ENCODE measurements around the gene STPG4.

Gene STPG4

DNA sequence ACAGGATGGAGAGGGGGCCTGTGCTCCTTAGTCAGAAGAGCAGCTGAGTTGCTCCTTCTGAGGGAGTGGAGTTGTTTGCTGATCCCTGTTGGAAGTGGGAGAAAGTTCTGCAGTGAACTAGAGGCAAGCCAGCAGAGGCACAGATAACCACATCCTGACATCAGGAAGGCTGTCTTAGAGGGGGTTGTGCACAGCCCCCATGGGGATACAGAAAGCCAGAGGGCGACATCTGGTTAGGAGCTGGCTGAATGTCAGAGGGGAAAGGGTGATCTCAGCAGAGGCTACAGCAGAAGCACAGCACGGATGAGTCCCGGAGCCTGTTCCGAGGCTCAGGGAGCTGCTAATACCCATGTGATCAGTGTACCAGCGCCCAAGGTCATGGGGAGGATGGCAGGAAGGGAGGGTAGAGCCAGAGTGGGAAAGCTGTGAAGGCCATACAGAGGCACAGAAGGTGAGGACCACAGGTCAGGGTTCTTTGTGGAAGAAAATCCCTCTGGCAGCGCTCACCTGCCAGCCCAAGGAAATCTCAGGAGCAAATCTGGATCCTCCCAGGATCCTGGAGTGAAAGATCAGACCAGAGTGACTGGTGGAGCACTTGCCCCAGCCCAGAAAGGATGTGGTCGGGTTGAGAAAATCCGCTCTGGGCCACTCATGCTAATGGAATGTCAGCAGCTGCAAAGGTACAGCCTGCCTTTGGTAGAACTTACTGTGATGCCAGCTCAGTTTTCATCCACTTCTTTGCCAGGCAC lies 111.8 kb downstream of the STPG4 start (continued):
- peak; percentile 68; the same call in 1 of the 2 replicates for TF ChIP-seq ZNF600 (tag by site-specific recombination; IDR thresholded peaks at IDR 0.05)
- peak; percentile 72 for TF ChIP-seq ZIC2 (tag by site-specific recombination; IDR thresholded peaks at IDR 0.05)
- TF ChIP-seq ZNF266 (tag by site-specific recombination; IDR thresholded peaks at IDR 0.05; ENCODE audit: low read depth) = no peak
- no peak for TF ChIP-seq TRIM28 (IDR thresholded peaks at IDR 0.05; ENCODE audit: borderline replicate concordance, low read length)
- peak; percentile 71 for TF ChIP-seq ZBTB17 (tag by site-specific recombination; IDR thresholded peaks at IDR 0.05)
- TF ChIP-seq GLIS1 (tag by site-specific recombination; IDR thresholded peaks at IDR 0.05) = peak; percentile 33; the same call in 1 of the 2 replicates

GRCh38 chr2:47041891-47042684 lies 113.0 kb downstream of the STPG4 start:
- H3K27ac ChIP-seq (ENCODE audit: extremely low read depth, low read depth, low read length) = no peak overlapping the region
- CTCF ChIA-PET = interaction anchor here (0.7 to 1.9 kb wide), 4 partner anchors 26 to 281 kb away, joined by 3 to 6 read pairs (median 4); no protein-coding TSS in a partner anchor
- H3K9me3 ChIP-seq (ENCODE audit: control insufficient read depth, insufficient read depth, low read depth, low read length) = no peaks in the 10 kb centered on the region
- POLR2A ChIA-PET = no interaction called here
- peaks cover 3% of the 10 kb centered on the region; the same call in 1 of the 2 replicates for H3K4me1 ChIP-seq (ENCODE audit: control insufficient read depth, insufficient read depth, low read length)
- TF ChIP-seq EGR2 (tag by site-specific recombination; IDR thresholded peaks at IDR 0.05; ENCODE audit: low read depth) = no peak
- TF ChIP-seq ZNF530 (tag by site-specific recombination; IDR thresholded peaks at IDR 0.05; ENCODE audit: low read depth) = no peak
- no peak for TF ChIP-seq BCL11A (tag by site-specific recombination; IDR thresholded peaks at IDR 0.05; ENCODE audit: low read depth)
- TF ChIP-seq KLF7 (tag by site-specific recombination; IDR thresholded peaks at IDR 0.05; ENCODE audit: borderline replicate concordance) = no peak
- TF ChIP-seq, protein P1, sequence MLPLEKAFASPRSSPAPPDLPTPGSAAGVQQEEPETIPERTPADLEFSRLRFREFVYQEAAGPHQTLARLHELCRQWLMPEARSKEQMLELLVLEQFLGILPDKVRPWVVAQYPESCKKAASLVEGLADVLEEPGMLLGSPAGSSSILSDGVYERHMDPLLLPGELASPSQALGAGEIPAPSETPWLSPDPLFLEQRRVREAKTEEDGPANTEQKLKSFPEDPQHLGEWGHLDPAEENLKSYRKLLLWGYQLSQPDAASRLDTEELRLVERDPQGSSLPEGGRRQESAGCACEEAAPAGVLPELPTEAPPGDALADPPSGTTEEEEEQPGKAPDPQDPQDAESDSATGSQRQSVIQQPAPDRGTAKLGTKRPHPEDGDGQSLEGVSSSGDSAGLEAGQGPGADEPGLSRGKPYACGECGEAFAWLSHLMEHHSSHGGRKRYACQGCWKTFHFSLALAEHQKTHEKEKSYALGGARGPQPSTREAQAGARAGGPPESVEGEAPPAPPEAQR (tag by site-specific recombination; IDR thresholded peaks at IDR 0.05) = no peak
- no peak for TF ChIP-seq SALL2 (tag by site-specific recombination; IDR thresholded peaks at IDR 0.05; ENCODE audit: borderline replicate concordance)
- TF ChIP-seq, protein P2, sequence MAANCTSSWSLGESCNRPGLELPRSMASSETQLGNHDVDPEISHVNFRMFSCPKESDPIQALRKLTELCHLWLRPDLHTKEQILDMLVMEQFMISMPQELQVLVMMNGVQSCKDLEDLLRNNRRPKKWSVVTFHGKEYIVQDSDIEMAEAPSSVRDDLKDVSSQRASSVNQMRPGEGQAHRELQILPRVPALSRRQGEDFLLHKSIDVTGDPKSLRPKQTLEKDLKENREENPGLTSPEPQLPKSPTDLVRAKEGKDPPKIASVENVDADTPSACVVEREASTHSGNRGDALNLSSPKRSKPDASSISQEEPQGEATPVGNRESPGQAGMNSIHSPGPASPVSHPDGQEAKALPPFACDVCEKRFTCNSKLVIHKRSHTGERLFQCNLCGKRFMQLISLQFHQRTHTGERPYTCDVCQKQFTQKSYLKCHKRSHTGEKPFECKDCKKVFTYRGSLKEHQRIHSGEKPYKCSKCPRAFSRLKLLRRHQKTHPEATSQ (tag by site-specific recombination; IDR thresholded peaks at IDR 0.05) = no peak
- TF ChIP-seq ZNF785 (tag by site-specific recombination; IDR thresholded peaks at IDR 0.05) = no peak
- TF ChIP-seq ZNF777 (tag by site-specific recombination; IDR thresholded peaks at IDR 0.05; ENCODE audit: borderline replicate concordance) = no peak
- no peak for TF ChIP-seq ZNF404 (tag by site-specific recombination; IDR thresholded peaks at IDR 0.05)
- TF ChIP-seq, protein P3, sequence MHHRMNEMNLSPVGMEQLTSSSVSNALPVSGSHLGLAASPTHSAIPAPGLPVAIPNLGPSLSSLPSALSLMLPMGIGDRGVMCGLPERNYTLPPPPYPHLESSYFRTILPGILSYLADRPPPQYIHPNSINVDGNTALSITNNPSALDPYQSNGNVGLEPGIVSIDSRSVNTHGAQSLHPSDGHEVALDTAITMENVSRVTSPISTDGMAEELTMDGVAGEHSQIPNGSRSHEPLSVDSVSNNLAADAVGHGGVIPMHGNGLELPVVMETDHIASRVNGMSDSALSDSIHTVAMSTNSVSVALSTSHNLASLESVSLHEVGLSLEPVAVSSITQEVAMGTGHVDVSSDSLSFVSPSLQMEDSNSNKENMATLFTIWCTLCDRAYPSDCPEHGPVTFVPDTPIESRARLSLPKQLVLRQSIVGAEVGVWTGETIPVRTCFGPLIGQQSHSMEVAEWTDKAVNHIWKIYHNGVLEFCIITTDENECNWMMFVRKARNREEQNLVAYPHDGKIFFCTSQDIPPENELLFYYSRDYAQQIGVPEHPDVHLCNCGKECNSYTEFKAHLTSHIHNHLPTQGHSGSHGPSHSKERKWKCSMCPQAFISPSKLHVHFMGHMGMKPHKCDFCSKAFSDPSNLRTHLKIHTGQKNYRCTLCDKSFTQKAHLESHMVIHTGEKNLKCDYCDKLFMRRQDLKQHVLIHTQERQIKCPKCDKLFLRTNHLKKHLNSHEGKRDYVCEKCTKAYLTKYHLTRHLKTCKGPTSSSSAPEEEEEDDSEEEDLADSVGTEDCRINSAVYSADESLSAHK (tag by site-specific recombination; IDR thresholded peaks at IDR 0.05) = no peak
- TF ChIP-seq ZSCAN23 (tag by site-specific recombination; IDR thresholded peaks at IDR 0.05) = no peak
- no peak for TF ChIP-seq ZBTB48 (tag by site-specific recombination; IDR thresholded peaks at IDR 0.05)
- TF ChIP-seq HOXC10 (CRISPR knock-in tag; IDR thresholded peaks at IDR 0.05) = no peak
- TF ChIP-seq ZNF341 (tag by site-specific recombination; IDR thresholded peaks at IDR 0.05; ENCODE audit: low read depth) = no peak
- TF ChIP-seq ZNF280D (tag by site-specific recombination; IDR thresholded peaks at IDR 0.05) = no peak
- TF ChIP-seq, protein P4, sequence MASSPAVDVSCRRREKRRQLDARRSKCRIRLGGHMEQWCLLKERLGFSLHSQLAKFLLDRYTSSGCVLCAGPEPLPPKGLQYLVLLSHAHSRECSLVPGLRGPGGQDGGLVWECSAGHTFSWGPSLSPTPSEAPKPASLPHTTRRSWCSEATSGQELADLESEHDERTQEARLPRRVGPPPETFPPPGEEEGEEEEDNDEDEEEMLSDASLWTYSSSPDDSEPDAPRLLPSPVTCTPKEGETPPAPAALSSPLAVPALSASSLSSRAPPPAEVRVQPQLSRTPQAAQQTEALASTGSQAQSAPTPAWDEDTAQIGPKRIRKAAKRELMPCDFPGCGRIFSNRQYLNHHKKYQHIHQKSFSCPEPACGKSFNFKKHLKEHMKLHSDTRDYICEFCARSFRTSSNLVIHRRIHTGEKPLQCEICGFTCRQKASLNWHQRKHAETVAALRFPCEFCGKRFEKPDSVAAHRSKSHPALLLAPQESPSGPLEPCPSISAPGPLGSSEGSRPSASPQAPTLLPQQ (tag by site-specific recombination; IDR thresholded peaks at IDR 0.05) = no peak
- no peak for TF ChIP-seq HOXD13 (CRISPR knock-in tag; IDR thresholded peaks at IDR 0.05; ENCODE audit: borderline replicate concordance)
- peaks cover 0 to 22% of the 10 kb centered on the region in 2 experiments; a peak in 1 of 3 replicates for H3K36me3 ChIP-seq (ENCODE audit: control insufficient read depth in 2 of 2, insufficient read depth in 1 of 2, low read length in 2 of 2)
- H3K4me3 ChIP-seq (ENCODE audit: low read depth, low read length) = no peak overlapping the region

Data from HEK293 (cell line).